ENCODE data around the gene CUBN. TPM values are rescaled to one million over a fixed set of nuclear protein-coding genes. Genes with fewer than 3 reads are reported as not detected.
A peak's percentile ranks its signal among the peaks of the same experiment; 100 is the strongest.

Gene CUBN
- total RNA-seq, 1 experiment from 2014 or later = 0.46 TPM

DNA sequence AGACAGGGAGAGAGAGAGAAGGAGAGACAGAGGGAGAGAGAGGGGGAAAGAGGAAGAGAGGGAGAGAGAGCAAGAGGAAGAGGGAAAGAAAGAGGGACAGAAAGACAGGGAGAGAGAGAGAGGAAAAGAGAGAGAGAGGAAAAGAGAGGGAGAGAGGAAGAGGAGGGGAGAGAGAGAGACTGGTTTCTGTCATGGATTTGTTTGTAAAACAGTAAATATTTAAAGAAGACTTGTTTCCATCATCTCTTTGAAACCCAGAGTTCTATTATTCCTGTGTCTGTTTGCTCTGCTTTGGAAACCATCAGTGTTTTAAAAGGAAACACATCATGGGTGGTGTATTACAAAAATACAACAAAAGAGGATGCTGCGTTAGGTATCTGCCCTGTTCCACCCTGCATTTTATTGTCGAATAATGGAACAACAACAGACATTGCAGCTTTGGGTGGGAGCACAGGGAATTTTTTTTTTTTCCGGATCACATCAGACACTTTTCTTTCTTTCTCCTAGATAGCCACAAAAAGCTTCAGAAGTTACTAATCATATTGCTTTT, 161.7 kb downstream of the CUBN start (continued):
- TF ChIP-seq, protein P1, sequence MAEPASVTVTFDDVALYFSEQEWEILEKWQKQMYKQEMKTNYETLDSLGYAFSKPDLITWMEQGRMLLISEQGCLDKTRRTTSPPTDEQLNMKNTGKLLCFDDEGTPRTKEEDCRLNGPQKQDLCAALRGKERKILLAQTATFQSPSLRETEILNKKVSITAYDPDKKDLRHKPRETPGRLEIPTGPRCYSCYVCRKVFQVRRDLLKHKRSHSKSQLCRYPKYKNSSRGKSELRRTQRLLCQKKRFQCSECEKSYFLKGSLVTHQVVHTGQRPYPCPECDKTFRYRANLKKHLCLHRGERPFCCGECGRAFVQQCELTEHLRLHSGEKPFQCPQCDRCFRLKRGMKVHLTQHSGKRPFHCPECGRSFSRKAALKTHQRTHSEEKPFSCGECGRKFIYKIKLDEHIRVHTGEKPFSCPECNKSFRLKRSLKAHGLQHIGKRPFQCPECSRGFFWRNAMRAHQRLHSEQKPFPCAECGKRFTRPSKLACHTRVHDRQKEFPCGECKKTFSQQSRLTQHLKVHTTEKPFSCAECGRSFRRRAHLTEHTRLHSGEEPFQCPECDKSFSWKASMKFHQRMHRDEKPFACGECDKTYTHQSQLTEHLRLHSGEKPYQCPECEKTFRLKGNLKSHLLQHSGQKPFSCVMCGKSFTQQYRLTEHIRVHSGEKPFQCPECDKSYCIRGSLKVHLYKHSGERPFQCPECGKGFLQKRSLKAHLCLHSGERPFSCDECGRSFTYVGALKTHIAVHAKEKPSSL (CRISPR knock-in tag; conservative IDR thresholded peaks at IDR 0.05) = no peak
- no peak for TF ChIP-seq ESRRA (CRISPR knock-in tag; IDR thresholded peaks at IDR 0.05; ENCODE audit: borderline replicate concordance)
- TF ChIP-seq, protein P2, sequence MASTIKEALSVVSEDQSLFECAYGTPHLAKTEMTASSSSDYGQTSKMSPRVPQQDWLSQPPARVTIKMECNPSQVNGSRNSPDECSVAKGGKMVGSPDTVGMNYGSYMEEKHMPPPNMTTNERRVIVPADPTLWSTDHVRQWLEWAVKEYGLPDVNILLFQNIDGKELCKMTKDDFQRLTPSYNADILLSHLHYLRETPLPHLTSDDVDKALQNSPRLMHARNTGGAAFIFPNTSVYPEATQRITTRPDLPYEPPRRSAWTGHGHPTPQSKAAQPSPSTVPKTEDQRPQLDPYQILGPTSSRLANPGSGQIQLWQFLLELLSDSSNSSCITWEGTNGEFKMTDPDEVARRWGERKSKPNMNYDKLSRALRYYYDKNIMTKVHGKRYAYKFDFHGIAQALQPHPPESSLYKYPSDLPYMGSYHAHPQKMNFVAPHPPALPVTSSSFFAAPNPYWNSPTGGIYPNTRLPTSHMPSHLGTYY (CRISPR knock-in tag; IDR thresholded peaks at IDR 0.05) = no peak
- TF ChIP-seq HMGA2 (CRISPR knock-in tag; IDR thresholded peaks at IDR 0.05) = no peak

DNA sequence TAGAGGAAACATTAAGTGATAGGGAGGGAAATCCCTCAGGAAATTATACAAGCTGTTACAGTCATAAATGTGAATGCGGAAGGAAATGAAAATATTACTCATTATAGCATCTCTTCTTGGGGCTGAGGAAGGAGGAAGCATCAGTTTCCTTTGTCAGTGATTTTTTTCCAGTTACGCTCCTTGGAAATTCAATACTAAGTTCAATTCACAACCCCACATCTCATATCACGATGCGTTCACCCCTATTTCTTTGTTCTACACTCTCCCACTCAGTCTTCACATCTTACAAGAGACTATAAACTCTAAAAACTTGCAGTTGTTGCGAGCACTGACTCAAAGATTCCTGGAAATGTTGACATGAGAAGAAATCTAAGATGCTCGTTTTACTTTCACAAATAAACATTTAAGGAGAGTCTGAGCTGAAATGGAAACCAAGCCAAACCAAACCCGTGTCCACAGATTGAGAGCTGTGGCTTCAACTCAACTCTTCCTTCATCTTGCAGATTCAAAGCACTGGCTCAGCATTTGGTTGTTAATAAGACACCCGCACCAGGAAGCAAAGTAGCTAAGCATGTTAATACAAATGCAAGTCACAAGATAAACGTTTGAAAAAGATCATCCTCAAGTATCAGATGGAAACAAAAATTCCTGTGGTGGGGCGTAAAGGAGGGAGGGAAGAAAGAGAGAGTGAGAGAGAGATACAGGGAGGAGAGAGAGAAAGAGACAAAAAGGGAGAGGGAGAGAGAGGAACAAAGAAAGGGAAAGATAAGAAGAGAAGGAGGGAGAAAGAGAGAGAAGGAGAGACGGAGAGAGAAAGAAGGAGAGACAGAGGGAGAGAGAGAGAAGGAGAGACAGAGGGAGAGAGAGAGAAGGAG, 162.4 kb downstream of the CUBN start:
- DNase-seq (ENCODE audit: low spot score) (no peak), ATAC-seq (no peak)
- no peak for TF ChIP-seq NFE2L1 (CRISPR knock-in tag; IDR thresholded peaks at IDR 0.05)
- ChIA-PET POLR2A (no interaction called here), CTCF (no interaction called here)
- Mint-ChIP-seq H3K4me1 (peaks cover 30% of the 10 kb centered on the region), H3K27ac (no peak overlapping the region; the same call in 1 of the 2 replicates), H3K27me3 (ENCODE audit: low read depth) (no peaks in the 10 kb centered on the region), H3K4me3 (no peak overlapping the region), H3K9me3 (no peaks in the 10 kb centered on the region), H3K36me3 (no peaks in the 10 kb centered on the region)

DNA sequence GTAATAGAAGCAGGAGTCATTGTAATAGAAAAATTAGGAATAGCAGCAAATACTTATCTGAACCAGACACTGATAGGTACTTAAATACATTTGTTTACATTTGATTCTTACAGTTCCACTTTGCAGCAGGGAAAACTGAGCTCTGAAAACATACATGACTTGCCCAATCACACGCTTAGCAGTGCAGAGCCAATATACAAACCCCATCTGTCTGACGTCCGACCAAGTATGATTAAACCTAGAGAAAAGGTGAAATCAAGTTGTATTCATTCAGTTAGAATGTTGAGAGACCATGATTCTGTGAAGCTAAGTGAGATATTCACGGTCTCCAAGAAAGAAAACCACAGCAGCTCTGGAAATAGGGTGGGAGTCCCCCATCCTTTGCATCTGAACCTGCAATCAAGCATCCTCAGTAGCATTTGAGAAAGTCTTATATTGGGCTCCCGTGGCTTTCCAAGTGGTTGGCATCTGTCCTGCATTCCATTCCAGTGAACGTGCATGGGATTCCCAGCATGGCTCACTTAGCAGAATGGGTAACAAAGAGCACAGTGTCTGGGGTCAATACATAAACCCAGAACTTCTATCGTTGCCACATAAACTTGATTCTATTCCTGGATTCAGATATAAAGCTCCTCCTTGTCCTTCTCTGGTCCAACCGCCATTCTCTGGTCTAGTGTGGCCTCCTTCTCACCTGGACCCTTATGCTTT, 163.7 kb downstream of the CUBN start:
- DNase-seq (ENCODE audit: low spot score) = no peak
- no peak overlapping the region for H3K4me3 Mint-ChIP-seq
- ChIA-PET CTCF (no interaction called here), POLR2A (no interaction called here)
- ATAC-seq = peak; percentile 56
- no peaks in the 10 kb centered on the region for H3K9me3 Mint-ChIP-seq
- peaks cover 30% of the 10 kb centered on the region for H3K4me1 Mint-ChIP-seq
- no peaks in the 10 kb centered on the region for H3K27me3 Mint-ChIP-seq (ENCODE audit: low read depth)
- H3K36me3 Mint-ChIP-seq = no peaks in the 10 kb centered on the region
- H3K27ac Mint-ChIP-seq = no peak overlapping the region
- TF ChIP-seq FOXJ3 (CRISPR knock-in tag; IDR thresholded peaks at IDR 0.05; ENCODE audit: borderline replicate concordance) = no peak
- TF ChIP-seq, protein P3, sequence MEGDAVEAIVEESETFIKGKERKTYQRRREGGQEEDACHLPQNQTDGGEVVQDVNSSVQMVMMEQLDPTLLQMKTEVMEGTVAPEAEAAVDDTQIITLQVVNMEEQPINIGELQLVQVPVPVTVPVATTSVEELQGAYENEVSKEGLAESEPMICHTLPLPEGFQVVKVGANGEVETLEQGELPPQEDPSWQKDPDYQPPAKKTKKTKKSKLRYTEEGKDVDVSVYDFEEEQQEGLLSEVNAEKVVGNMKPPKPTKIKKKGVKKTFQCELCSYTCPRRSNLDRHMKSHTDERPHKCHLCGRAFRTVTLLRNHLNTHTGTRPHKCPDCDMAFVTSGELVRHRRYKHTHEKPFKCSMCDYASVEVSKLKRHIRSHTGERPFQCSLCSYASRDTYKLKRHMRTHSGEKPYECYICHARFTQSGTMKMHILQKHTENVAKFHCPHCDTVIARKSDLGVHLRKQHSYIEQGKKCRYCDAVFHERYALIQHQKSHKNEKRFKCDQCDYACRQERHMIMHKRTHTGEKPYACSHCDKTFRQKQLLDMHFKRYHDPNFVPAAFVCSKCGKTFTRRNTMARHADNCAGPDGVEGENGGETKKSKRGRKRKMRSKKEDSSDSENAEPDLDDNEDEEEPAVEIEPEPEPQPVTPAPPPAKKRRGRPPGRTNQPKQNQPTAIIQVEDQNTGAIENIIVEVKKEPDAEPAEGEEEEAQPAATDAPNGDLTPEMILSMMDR (IDR thresholded peaks at IDR 0.05) = no peak
- TF ChIP-seq, protein P4, sequence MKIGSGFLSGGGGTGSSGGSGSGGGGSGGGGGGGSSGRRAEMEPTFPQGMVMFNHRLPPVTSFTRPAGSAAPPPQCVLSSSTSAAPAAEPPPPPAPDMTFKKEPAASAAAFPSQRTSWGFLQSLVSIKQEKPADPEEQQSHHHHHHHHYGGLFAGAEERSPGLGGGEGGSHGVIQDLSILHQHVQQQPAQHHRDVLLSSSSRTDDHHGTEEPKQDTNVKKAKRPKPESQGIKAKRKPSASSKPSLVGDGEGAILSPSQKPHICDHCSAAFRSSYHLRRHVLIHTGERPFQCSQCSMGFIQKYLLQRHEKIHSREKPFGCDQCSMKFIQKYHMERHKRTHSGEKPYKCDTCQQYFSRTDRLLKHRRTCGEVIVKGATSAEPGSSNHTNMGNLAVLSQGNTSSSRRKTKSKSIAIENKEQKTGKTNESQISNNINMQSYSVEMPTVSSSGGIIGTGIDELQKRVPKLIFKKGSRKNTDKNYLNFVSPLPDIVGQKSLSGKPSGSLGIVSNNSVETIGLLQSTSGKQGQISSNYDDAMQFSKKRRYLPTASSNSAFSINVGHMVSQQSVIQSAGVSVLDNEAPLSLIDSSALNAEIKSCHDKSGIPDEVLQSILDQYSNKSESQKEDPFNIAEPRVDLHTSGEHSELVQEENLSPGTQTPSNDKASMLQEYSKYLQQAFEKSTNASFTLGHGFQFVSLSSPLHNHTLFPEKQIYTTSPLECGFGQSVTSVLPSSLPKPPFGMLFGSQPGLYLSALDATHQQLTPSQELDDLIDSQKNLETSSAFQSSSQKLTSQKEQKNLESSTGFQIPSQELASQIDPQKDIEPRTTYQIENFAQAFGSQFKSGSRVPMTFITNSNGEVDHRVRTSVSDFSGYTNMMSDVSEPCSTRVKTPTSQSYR (CRISPR knock-in tag; IDR thresholded peaks at IDR 0.05) = no peak
- no peak for TF ChIP-seq NFATC4 (CRISPR knock-in tag; IDR thresholded peaks at IDR 0.05)
- TF ChIP-seq ETV6 (CRISPR knock-in tag; IDR thresholded peaks at IDR 0.05) = no peak
- TF ChIP-seq, protein P5, sequence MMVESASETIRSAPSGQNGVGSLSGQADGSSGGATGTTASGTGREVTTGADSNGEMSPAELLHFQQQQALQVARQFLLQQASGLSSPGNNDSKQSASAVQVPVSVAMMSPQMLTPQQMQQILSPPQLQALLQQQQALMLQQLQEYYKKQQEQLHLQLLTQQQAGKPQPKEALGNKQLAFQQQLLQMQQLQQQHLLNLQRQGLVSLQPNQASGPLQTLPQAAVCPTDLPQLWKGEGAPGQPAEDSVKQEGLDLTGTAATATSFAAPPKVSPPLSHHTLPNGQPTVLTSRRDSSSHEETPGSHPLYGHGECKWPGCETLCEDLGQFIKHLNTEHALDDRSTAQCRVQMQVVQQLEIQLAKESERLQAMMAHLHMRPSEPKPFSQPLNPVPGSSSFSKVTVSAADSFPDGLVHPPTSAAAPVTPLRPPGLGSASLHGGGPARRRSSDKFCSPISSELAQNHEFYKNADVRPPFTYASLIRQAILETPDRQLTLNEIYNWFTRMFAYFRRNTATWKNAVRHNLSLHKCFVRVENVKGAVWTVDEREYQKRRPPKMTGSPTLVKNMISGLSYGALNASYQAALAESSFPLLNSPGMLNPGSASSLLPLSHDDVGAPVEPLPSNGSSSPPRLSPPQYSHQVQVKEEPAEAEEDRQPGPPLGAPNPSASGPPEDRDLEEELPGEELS (CRISPR knock-in tag; IDR thresholded peaks at IDR 0.05) = no peak
- no peak for TF ChIP-seq NFYB (CRISPR knock-in tag; conservative IDR thresholded peaks at IDR 0.05; ENCODE audit: low read depth)
- no peak for TF ChIP-seq ELF4 (CRISPR knock-in tag; IDR thresholded peaks at IDR 0.05; ENCODE audit: low read depth)
- no peak for TF ChIP-seq TCF7 (CRISPR knock-in tag; IDR thresholded peaks at IDR 0.05; ENCODE audit: low read depth)
- no peak for TF ChIP-seq OVOL2 (CRISPR knock-in tag; IDR thresholded peaks at IDR 0.05; ENCODE audit: borderline replicate concordance)
- no peak for TF ChIP-seq SP1 (CRISPR knock-in tag; conservative IDR thresholded peaks at IDR 0.05)
- TF ChIP-seq KAT7 (CRISPR knock-in tag; IDR thresholded peaks at IDR 0.05; ENCODE audit: borderline replicate concordance) = no peak
- no peak for TF ChIP-seq GABPB1 (CRISPR knock-in tag; IDR thresholded peaks at IDR 0.05)
- TF ChIP-seq NR1H2 (CRISPR knock-in tag; IDR thresholded peaks at IDR 0.05) = no peak
- TF ChIP-seq TP53 (CRISPR knock-in tag; IDR thresholded peaks at IDR 0.05) = no peak

Data from WTC11 (cell line).